Motor neuron (in vitro differentiated cells): ENCODE results near the gene FAR2. TPM values are rescaled to one million over a fixed set of nuclear protein-coding genes. Genes with fewer than 3 reads are reported as not detected.
A peak's percentile ranks its signal among the peaks of the same experiment; 100 is the strongest.

ENCODE experiments used
- ATAC-seq, 8 experiments: fragments of 200-7000 bp; cut with Tn5 transposase; replicated peaks in 6 of 8; 2 replicates each; pipeline ENCODE4 v1.8.0; 2021; ENCODE audit warnings: mild to moderate bottlenecking in 8 of 8, moderate library complexity in 8 of 8
- H3K27ac ChIP-seq, 2 donors: fragments of 250-450 bp; sonication (Bioruptor Pico); 2 replicates each; pipeline ENCODE4 v1.9.0; 2021; ENCODE audit warnings: antibody characterized with exemption in 2 of 2, mild to moderate bottlenecking in 2 of 2, moderate library complexity in 1 of 2
- H3K4me1 ChIP-seq, 2 donors: fragments of 250-450 bp; sonication (Bioruptor Pico); replicated peaks in 1 of 2; 2 replicates each; pipeline ENCODE4 v1.6.1; 2021; ENCODE audit warnings: antibody characterized with exemption in 2 of 2, mild to moderate bottlenecking in 2 of 2, moderate library complexity in 1 of 2
- H3K4me3 ChIP-seq, 5 donors: fragments of 250-450 bp; sonication (Bioruptor Pico); 2 replicates each; pipeline ENCODE4 v1.9.0; 2021; ENCODE audit warnings: antibody characterized with exemption in 5 of 5, mild to moderate bottlenecking in 5 of 5, moderate library complexity in 4 of 5
- WGBS, 10 experiments: fragments of 450-650 bp; shearing (Covaris generic); methylation state at CpG; one replicate each; pipeline ENCODE4 v1.0.0; 2022; 5-methylcytosine and 5-hydroxymethylcytosine counted together
- in situ Hi-C, 9 experiments: fragments of 400-800 bp; cut with MboI; loops; one replicate each; pipeline ENCODE4 v1.15.0; 2021; ENCODE audit warnings: low sequenced_read_pairs in 9 of 9, low pct_unique_long_range_greater_than_20kb in 2 of 9; ENCODE audit not compliant: unreplicated experiment in 9 of 9
- total RNA-seq, 8 experiments: library from RNA; unstranded; fragments of 300-600 nt; gene quantifications; 2 replicates each; pipeline versions ENCODE4 v1.2.3 to v1.2.4, GENCODE V29; 2022

FAR2 gene
- total RNA-seq, 8 experiments from 2014 or later, result 3.6 to 186 (median 5.7) TPM

GRCh38 chr12:29314416-29314815, 165.3 kb downstream of the FAR2 start:
- Histone ChIP-seq H3K4me3 (no peak overlapping the region), H3K4me1 (peaks cover 0 to 7% of the 10 kb centered on the region in 2 donors), H3K27ac (no peak overlapping the region)
- in situ Hi-C loops, result loop anchor here in 1 of 9 experiments (25.0 kb wide), 1 partner anchor 227 kb away; no protein-coding TSS in a partner anchor
- WGBS, 10 experiments, result 29 to 100% (median 44%) methylated on average over 1 to 2 of the region's 2 CpGs; no CpG with 5 or more reads in 3 of the 10 experiments
- ATAC-seq, result peak in 1 of 8 experiments; percentile 17

GRCh38 chr12:29316752-29317151, 167.7 kb downstream of the FAR2 start:
- in situ Hi-C loops, result loop anchor here in 1 of 9 experiments (25.0 kb wide), 1 partner anchor 229 kb away; no protein-coding TSS in a partner anchor
- H3K27ac ChIP-seq, result no peak overlapping the region
- H3K4me3 ChIP-seq, result no peak overlapping the region
- WGBS, 10 experiments, result 23 to 89% (median 58%) methylated on average over 2 to 4 of the region's 4 CpGs; no CpG with 5 or more reads in 3 of the 10 experiments
- peaks cover 0 to 7% of the 10 kb centered on the region in 2 donors for H3K4me1 ChIP-seq
- no peak for ATAC-seq

GRCh38 chr12:29317556-29318363, 168.7 kb downstream of the FAR2 start:
- WGBS, 10 experiments, result 3 to 73% (median 42%) methylated on average over 1 to 8 of the region's 8 CpGs
- Histone ChIP-seq H3K4me1 (peaks cover 0 to 7% of the 10 kb centered on the region in 2 donors), H3K4me3 (no peak overlapping the region), H3K27ac (no peak overlapping the region)
- peak; percentile 93 to 100 (median 98) for ATAC-seq
- in situ Hi-C loops, result loop anchor here in 1 of 9 experiments (25.0 kb wide), 1 partner anchor 230 kb away; no protein-coding TSS in a partner anchor

GRCh38 chr12:29320295-29321085, 171.4 kb downstream of the FAR2 start:
- H3K4me3 ChIP-seq, result no peak overlapping the region
- 0 to 100% (median 100%) methylated on average over 1 to 2 of the region's 2 CpGs; no CpG with 5 or more reads in 1 of the 10 experiments for WGBS, 10 experiments
- in situ Hi-C loops, result loop anchor here in 1 of 9 experiments (25.0 kb wide), 1 partner anchor 233 kb away; no protein-coding TSS in a partner anchor
- H3K4me1 ChIP-seq, result peaks cover 0 to 2% of the 10 kb centered on the region in 2 donors
- no peak for ATAC-seq
- H3K27ac ChIP-seq, result no peak overlapping the region

- no peak for ATAC-seq
- 85 to 100% (median 91%) methylated on average over 1 to 3 of the region's 3 CpGs for WGBS, 10 experiments
- Histone ChIP-seq H3K27ac (no peak overlapping the region), H3K4me3 (no peak overlapping the region), H3K4me1 (peaks cover 0 to 2% of the 10 kb centered on the region in 2 donors)
- in situ Hi-C loops, result loop anchor here in 1 of 9 experiments (25.0 kb wide), 1 partner anchor 235 kb away; no protein-coding TSS in a partner anchor
Measured at GRCh38 chr12:29322157-29322556, 173.1 kb downstream of the FAR2 start.

- Histone ChIP-seq H3K27ac (no peak overlapping the region), H3K4me1 (no peaks in the 10 kb centered on the region), H3K4me3 (no peak overlapping the region)
- ATAC-seq, result no peak
- in situ Hi-C loops, result no loop called here
- WGBS, 10 experiments, result 83 to 100% (median 100%) methylated on average over 1 of the region's 1 CpG
Measured at GRCh38 chr12:29329411-29329810, 180.3 kb downstream of the FAR2 start.

- Histone ChIP-seq H3K4me1 (no peaks in the 10 kb centered on the region), H3K27ac (no peak overlapping the region), H3K4me3 (no peak overlapping the region)
- no peak for ATAC-seq
- in situ Hi-C loops, result no loop called here
- WGBS, 10 experiments, result 0 to 13% (median 0%) methylated on average over 1 of the region's 1 CpG; no CpG with 5 or more reads in 2 of the 10 experiments
Measured at GRCh38 chr12:29333178-29333577, 184.1 kb downstream of the FAR2 start.

GRCh38 chr12:29334937-29335336, 185.9 kb downstream of the FAR2 start:
- in situ Hi-C loops, result no loop called here
- peak in 3 of 8 experiments; percentile 66 to 74 (median 67) for ATAC-seq
- no peak overlapping the region for H3K27ac ChIP-seq
- H3K4me1 ChIP-seq, result no peaks in the 10 kb centered on the region
- WGBS, 10 experiments, result 0 to 100% (median 60%) methylated on average over 1 to 2 of the region's 2 CpGs; no CpG with 5 or more reads in 2 of the 10 experiments
- no peak overlapping the region for H3K4me3 ChIP-seq

- Histone ChIP-seq H3K27ac (no peak overlapping the region), H3K4me1 (no peaks in the 10 kb centered on the region), H3K4me3 (no peak overlapping the region)
- ATAC-seq, result no peak
- WGBS, 10 experiments, result 80 to 100% (median 100%) methylated on average over 1 of the region's 1 CpG; no CpG with 5 or more reads in 1 of the 10 experiments
- in situ Hi-C loops, result no loop called here
Measured at GRCh38 chr12:29337325-29337724, 188.2 kb downstream of the FAR2 start.

GRCh38 chr12:29343022-29343799, 194.1 kb downstream of the FAR2 start:
- no peak for ATAC-seq
- 80 to 100% (median 96%) methylated on average over 1 to 2 of the region's 2 CpGs; no CpG with 5 or more reads in 2 of the 10 experiments for WGBS, 10 experiments
- no peak overlapping the region for H3K27ac ChIP-seq
- no peaks in the 10 kb centered on the region for H3K4me1 ChIP-seq
- in situ Hi-C loops, result no loop called here
- no peak overlapping the region for H3K4me3 ChIP-seq

GRCh38 chr12:29346769-29347421, 197.8 kb downstream of the FAR2 start:
- 64 to 100% (median 94%) methylated on average over 1 to 3 of the region's 3 CpGs; no CpG with 5 or more reads in 1 of the 10 experiments for WGBS, 10 experiments
- in situ Hi-C loops, result no loop called here

GRCh38 chr12:29350080-29350479, 201.0 kb downstream of the FAR2 start:
- in situ Hi-C loops, result no loop called here
- Histone ChIP-seq H3K4me3 (no peak overlapping the region), H3K4me1 (no peaks in the 10 kb centered on the region), H3K27ac (no peak overlapping the region)
- no peak for ATAC-seq

More at GRCh38 chr12:29346769-29347421, 197.8 kb downstream of the FAR2 start:
- Histone ChIP-seq H3K27ac (no peak overlapping the region), H3K4me3 (no peak overlapping the region), H3K4me1 (no peaks in the 10 kb centered on the region)
- ATAC-seq, result no peak
